ENCODE measurements around the gene EPN2. TPM values are rescaled to one million over a fixed set of nuclear protein-coding genes. Genes with fewer than 3 reads are reported as not detected.

Gene EPN2
- polyA plus RNA-seq, 1 donor from 2014 or later = 37.8 TPM

GRCh38 chr17:19313746-19314651 is 76.8 kb downstream of the EPN2 start:
- Histone ChIP-seq H3K9me2 (ENCODE audit: insufficient read depth, low read length) (no peaks in the 10 kb centered on the region), H3K4me3 (ENCODE audit: low read length) (no peak overlapping the region), H4K20me1 (ENCODE audit: insufficient read depth) (no peaks in the 10 kb centered on the region), H3K27ac (ENCODE audit: low read length) (no peak overlapping the region), H3K27me3 (ENCODE audit: insufficient read depth, low read depth, low read length) (no peaks in the 10 kb centered on the region), H3F3A (ENCODE audit: insufficient read depth, low read length, poor library complexity, severe bottlenecking) (no peaks in the 10 kb centered on the region), H3K9me3 (ENCODE audit: low read length) (no peaks in the 10 kb centered on the region), H2AFZ (ENCODE audit: low read depth, low read length) (no peak overlapping the region), H3K4me2 (ENCODE audit: low read length) (no peak overlapping the region), H3K36me3 (ENCODE audit: insufficient read depth, low read length) (no peaks in the 10 kb centered on the region), H3K79me2 (replicated peaks; ENCODE audit: insufficient read depth, low read length) (no peaks in the 10 kb centered on the region), H3K9ac (ENCODE audit: low read length) (no peak overlapping the region)
- no peak for TF ChIP-seq EZH2 (IDR thresholded peaks at IDR 0.05; ENCODE audit: borderline replicate concordance, insufficient read depth, low read length, poor library complexity, severe bottlenecking)
- no peak for TF ChIP-seq REST (IDR thresholded peaks at IDR 0.05; ENCODE audit: borderline replicate concordance)
- no peak for TF ChIP-seq RAD21 (conservative IDR thresholded peaks at IDR 0.05)
- TF ChIP-seq CTCF (IDR thresholded peaks at IDR 0.05; ENCODE audit: poor library complexity, severe bottlenecking) = no peak
- TF ChIP-seq TAF1 (IDR thresholded peaks at IDR 0.05; ENCODE audit: low read depth) = no peak
- no peak for TF ChIP-seq SMC3 (conservative IDR thresholded peaks at IDR 0.05; ENCODE audit: poor library complexity)
- no peak for TF ChIP-seq POLR2AphosphoS5 (IDR thresholded peaks at IDR 0.05)
- TF ChIP-seq EP300 (conservative IDR thresholded peaks at IDR 0.05; ENCODE audit: poor library complexity, severe bottlenecking) = no peak
- no peak for TF ChIP-seq MXI1 (conservative IDR thresholded peaks at IDR 0.05; ENCODE audit: poor library complexity, severe bottlenecking)

GRCh38 chr17:19315104-19315503 is 77.9 kb downstream of the EPN2 start:
- Histone ChIP-seq H3K4me2 (ENCODE audit: low read length) (no peak overlapping the region), H3K4me3 (ENCODE audit: low read length) (no peak overlapping the region), H3K36me3 (ENCODE audit: insufficient read depth, low read length) (no peaks in the 10 kb centered on the region), H3K27ac (ENCODE audit: low read length) (no peak overlapping the region), H3K79me2 (replicated peaks; ENCODE audit: insufficient read depth, low read length) (no peaks in the 10 kb centered on the region), H3K9me2 (ENCODE audit: insufficient read depth, low read length) (no peaks in the 10 kb centered on the region), H3F3A (ENCODE audit: insufficient read depth, low read length, poor library complexity, severe bottlenecking) (no peaks in the 10 kb centered on the region), H3K27me3 (ENCODE audit: insufficient read depth, low read depth, low read length) (no peaks in the 10 kb centered on the region), H2AFZ (ENCODE audit: low read depth, low read length) (no peak overlapping the region), H3K9ac (ENCODE audit: low read length) (no peak overlapping the region), H4K20me1 (ENCODE audit: insufficient read depth) (no peaks in the 10 kb centered on the region), H3K9me3 (ENCODE audit: low read length) (no peaks in the 10 kb centered on the region)
- TF ChIP-seq RAD21 (conservative IDR thresholded peaks at IDR 0.05) (no peak), MXI1 (conservative IDR thresholded peaks at IDR 0.05; ENCODE audit: poor library complexity, severe bottlenecking) (no peak), TAF1 (IDR thresholded peaks at IDR 0.05; ENCODE audit: low read depth) (no peak), CTCF (IDR thresholded peaks at IDR 0.05; ENCODE audit: poor library complexity, severe bottlenecking) (no peak), EZH2 (IDR thresholded peaks at IDR 0.05; ENCODE audit: borderline replicate concordance, insufficient read depth, low read length, poor library complexity, severe bottlenecking) (no peak), SMC3 (conservative IDR thresholded peaks at IDR 0.05; ENCODE audit: poor library complexity) (no peak), REST (IDR thresholded peaks at IDR 0.05; ENCODE audit: borderline replicate concordance) (no peak), EP300 (conservative IDR thresholded peaks at IDR 0.05; ENCODE audit: poor library complexity, severe bottlenecking) (no peak), POLR2AphosphoS5 (IDR thresholded peaks at IDR 0.05) (no peak)
